Fibroblast of lung (primary cell): ENCODE data around the gene SEPTIN8. TPM values are rescaled to one million over a fixed set of nuclear protein-coding genes. Genes with fewer than 3 reads are reported as not detected.

Experiments
- DNase-seq, 2 donors: peaks; one replicate each; pipeline versions ENCODE4 v3.0.0 to v3.0.0-alpha.2; 2010; ENCODE audit warnings: low read depth in 2 of 2
- H2AFZ ChIP-seq: 2 replicates; pipeline ENCODE4 v1.5.1; 2012; ENCODE audit warnings: low read length, control low read depth, inconsistent platforms
- H3K27ac ChIP-seq: 2 replicates; pipeline ENCODE4 v1.5.1; 2011; ENCODE audit warnings: low read length, control low read depth; ENCODE audit not compliant: insufficient read depth
- H3K27me3 ChIP-seq: 2 replicates; pipeline ENCODE4 v1.5.1; 2011; ENCODE audit warnings: mild to moderate bottlenecking, low read length; ENCODE audit not compliant: control insufficient read depth, insufficient read depth
- H3K36me3 ChIP-seq: 2 replicates; pipeline ENCODE4 v1.5.1; 2011; ENCODE audit warnings: low read length; ENCODE audit not compliant: control insufficient read depth, insufficient read depth
- H3K4me1 ChIP-seq: 2 replicates; pipeline ENCODE4 v1.5.1; 2011; ENCODE audit warnings: low read length; ENCODE audit not compliant: control insufficient read depth, insufficient read depth; ENCODE audit errors: extremely low read depth
- H3K4me2 ChIP-seq: 2 replicates; pipeline ENCODE4 v1.5.1; 2011; ENCODE audit warnings: low read length, control low read depth; ENCODE audit not compliant: insufficient read depth; ENCODE audit errors: extremely low read depth
- H3K4me3 ChIP-seq, 4 experiments: fragments of 200-600 bp in 1 of 4; sonication (generic) in 1 of 4; replicated peaks in 1 of 4; 2 replicates each; pipeline ENCODE4 v1.5.1; 2011 to 2016; ENCODE audit warnings: low read length in 4 of 4, low read depth in 3 of 4, mild to moderate bottlenecking in 3 of 4, control low read depth in 2 of 4, inconsistent platforms in 1 of 4, mixed read lengths in 1 of 4; ENCODE audit not compliant: insufficient read depth in 1 of 4; ENCODE audit errors: control extremely low read depth in 1 of 4
- H3K79me2 ChIP-seq: 2 replicates; pipeline ENCODE4 v1.5.1; 2012; ENCODE audit warnings: mild to moderate bottlenecking, low read length, inconsistent platforms; ENCODE audit not compliant: control insufficient read depth, insufficient read depth
- H3K9ac ChIP-seq: 2 replicates; pipeline ENCODE4 v1.5.1; 2011; ENCODE audit warnings: mild to moderate bottlenecking, low read length, control low read depth; ENCODE audit not compliant: insufficient read depth
- H3K9me3 ChIP-seq: 2 replicates; pipeline ENCODE4 v1.5.1; 2012; ENCODE audit warnings: low read depth, low read length; ENCODE audit not compliant: control insufficient read depth, insufficient read depth
- H4K20me1 ChIP-seq: 2 replicates; pipeline ENCODE4 v1.5.1; 2011; ENCODE audit warnings: low read length; ENCODE audit not compliant: control insufficient read depth, insufficient read depth; ENCODE audit errors: extremely low read depth
- EZH2 ChIP-seq: IDR thresholded peaks from 2 replicates; pipeline ENCODE4 v1.5.1; 2012; ENCODE audit warnings: low read length, control low read depth, mild to moderate bottlenecking; ENCODE audit errors: missing control alignments
- polyA plus RNA-seq, 2 donors: library from polyadenylated mRNA; depleted of rRNA in 1 of 2; stranded (reverse) in 1 of 2; unstranded in 1 of 2; fragments of >200 nt; gene quantifications; 2 replicates each; pipeline ENCODE4 v1.2.1, GENCODE V29; 2011 to 2012; ENCODE audit warnings: missing spikeins in 1 of 2
- total RNA-seq: library from RNA; depleted of rRNA; stranded (reverse); fragments of >200 nt; gene quantifications from 2 replicates; pipeline ENCODE4 v1.2.1, GENCODE V29; 2014
- TF ChIP-seq, protein P1 (sequence below), 2 donors: IDR thresholded peaks in 1 of 2; conservative IDR thresholded peaks in 1 of 2; 1 replicate in 1 of 2; 2 replicates in 1 of 2; pipeline ENCODE4 v1.5.1; 2011 to 2012; ENCODE audit warnings: low read length in 2 of 2, control low read depth in 1 of 2, inconsistent platforms in 1 of 2, low read depth in 1 of 2, mild to moderate bottlenecking in 1 of 2

The SEPTIN8 gene
- total and polyA plus RNA-seq, 2 donors (not counting 1 experiment from before 2014, with no cell fraction given) = 62.1 to 64.2 TPM

DNA sequence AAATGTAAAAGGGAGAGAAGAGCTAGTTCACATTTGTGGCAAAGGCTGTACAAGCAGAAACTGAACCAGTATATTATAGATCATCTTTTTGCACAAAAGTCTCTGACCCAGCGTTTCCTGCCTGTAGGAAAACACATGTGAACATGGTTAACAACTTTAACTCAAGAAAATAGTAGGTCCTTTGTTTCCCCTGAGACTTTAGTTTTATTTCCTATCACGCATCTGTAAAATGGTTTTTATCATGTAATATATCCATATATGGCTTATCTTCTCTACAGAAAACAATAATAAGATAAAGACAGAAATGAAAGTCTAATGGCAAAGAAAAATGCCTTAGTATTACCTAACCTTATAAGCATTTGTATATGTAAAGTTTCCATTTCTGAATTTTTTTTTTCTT, 42.4 kb downstream of the SEPTIN8 start:
- H3K79me2 ChIP-seq = peaks cover 2% of the 10 kb centered on the region
- no peaks in the 10 kb centered on the region for H3K9me3 ChIP-seq
- no peak for DNase-seq

DNA sequence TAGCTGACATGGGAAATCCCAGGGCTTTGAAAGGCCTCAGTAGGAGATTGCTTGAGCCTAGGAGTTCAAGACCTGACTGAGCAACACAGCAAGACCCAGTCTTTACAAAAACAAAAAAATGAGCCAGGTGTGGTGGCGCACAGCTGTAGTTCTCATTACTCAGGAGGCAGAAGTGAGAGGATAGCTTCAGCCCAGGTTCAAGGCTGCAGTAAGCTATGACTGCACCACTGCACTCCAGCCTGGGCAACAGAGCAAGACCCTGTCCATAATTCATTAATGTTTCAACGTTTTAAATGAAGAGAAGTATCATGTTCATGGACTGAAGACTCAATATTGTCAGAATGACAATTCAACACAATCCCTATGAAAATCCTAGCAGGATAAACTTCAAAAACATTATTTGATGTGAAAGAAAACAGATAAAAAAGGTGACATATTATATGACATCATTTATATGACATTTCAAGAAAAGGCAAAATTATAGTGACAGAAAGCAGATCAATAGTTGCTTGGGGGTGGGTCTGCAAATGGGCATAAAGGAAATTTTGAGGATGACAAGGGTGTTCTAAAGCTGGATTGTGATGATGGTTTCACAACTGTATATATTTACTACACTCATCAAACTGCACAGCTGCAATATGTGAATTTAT, 43.4 kb downstream of the SEPTIN8 start:
- Histone ChIP-seq H3K4me2 (no peak overlapping the region), H3K4me3 (no peak overlapping the region), H3K27ac (no peak overlapping the region), H3K9ac (no peak overlapping the region), H3K4me1 (peaks cover 3% of the 10 kb centered on the region), H4K20me1 (no peaks in the 10 kb centered on the region), H3K36me3 (no peaks in the 10 kb centered on the region), H3K9me3 (no peaks in the 10 kb centered on the region), H3K27me3 (no peaks in the 10 kb centered on the region), H3K79me2 (peaks cover 2% of the 10 kb centered on the region), H2AFZ (no peak overlapping the region)
- TF ChIP-seq, protein P1, sequence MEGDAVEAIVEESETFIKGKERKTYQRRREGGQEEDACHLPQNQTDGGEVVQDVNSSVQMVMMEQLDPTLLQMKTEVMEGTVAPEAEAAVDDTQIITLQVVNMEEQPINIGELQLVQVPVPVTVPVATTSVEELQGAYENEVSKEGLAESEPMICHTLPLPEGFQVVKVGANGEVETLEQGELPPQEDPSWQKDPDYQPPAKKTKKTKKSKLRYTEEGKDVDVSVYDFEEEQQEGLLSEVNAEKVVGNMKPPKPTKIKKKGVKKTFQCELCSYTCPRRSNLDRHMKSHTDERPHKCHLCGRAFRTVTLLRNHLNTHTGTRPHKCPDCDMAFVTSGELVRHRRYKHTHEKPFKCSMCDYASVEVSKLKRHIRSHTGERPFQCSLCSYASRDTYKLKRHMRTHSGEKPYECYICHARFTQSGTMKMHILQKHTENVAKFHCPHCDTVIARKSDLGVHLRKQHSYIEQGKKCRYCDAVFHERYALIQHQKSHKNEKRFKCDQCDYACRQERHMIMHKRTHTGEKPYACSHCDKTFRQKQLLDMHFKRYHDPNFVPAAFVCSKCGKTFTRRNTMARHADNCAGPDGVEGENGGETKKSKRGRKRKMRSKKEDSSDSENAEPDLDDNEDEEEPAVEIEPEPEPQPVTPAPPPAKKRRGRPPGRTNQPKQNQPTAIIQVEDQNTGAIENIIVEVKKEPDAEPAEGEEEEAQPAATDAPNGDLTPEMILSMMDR (conservative IDR thresholded peaks at IDR 0.05 in 1 of 2, IDR thresholded peaks at IDR 0.05 in 1 of 2; ENCODE audit: low read depth in 1 of 2, low read length in 2 of 2) = no peak
- TF ChIP-seq EZH2 = no peak
- DNase-seq = no peak

More for the DNA sequence above, 42.4 kb downstream of the SEPTIN8 start:
- Histone ChIP-seq H3K36me3 (no peaks in the 10 kb centered on the region), H2AFZ (no peak overlapping the region), H3K4me2 (no peak overlapping the region), H4K20me1 (no peaks in the 10 kb centered on the region), H3K27ac (no peak overlapping the region), H3K4me1 (peaks cover 3% of the 10 kb centered on the region), H3K27me3 (no peaks in the 10 kb centered on the region), H3K4me3 (no peak overlapping the region), H3K9ac (no peak overlapping the region)
- TF ChIP-seq, protein P1 (conservative IDR thresholded peaks at IDR 0.05 in 1 of 2, IDR thresholded peaks at IDR 0.05 in 1 of 2; ENCODE audit: low read depth in 1 of 2, low read length in 2 of 2) = no peak
- no peak for TF ChIP-seq EZH2

DNA sequence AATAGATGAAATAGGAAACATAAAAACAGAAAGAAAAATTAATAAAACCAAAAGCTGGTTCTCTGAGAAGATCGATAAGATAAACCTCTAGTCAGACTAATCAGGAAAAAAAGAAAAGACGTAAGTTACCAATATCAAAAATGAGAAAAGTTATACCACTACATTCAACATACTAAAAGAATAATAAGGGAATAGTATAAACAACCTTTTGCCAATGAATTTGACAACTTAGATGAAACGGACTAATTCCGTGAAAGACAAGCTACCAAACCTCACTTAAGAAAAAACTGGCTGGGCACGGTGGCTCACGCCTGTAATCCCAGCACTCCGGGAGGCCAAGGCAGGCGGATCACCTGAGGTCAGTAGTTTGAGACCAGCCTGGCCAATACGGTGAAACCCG, 47.1 kb downstream of the SEPTIN8 start:
- Histone ChIP-seq H4K20me1 (no peaks in the 10 kb centered on the region), H3K27ac (no peak overlapping the region), H2AFZ (no peak overlapping the region), H3K4me2 (no peak overlapping the region), H3K79me2 (no peaks in the 10 kb centered on the region), H3K4me1 (no peaks in the 10 kb centered on the region), H3K9me3 (no peaks in the 10 kb centered on the region), H3K36me3 (peaks cover 2% of the 10 kb centered on the region), H3K27me3 (no peaks in the 10 kb centered on the region), H3K4me3 (no peak overlapping the region), H3K9ac (no peak overlapping the region)
- TF ChIP-seq, protein P1 (conservative IDR thresholded peaks at IDR 0.05 in 1 of 2, IDR thresholded peaks at IDR 0.05 in 1 of 2; ENCODE audit: low read depth in 1 of 2, low read length in 2 of 2) = no peak
- no peak for DNase-seq
